ENCODE results near the gene OSBPL3.

GRCh38 chr7:24829787-24830186, 150.2 kb downstream of the OSBPL3 start:
- TF ChIP-seq CTCF (IDR thresholded peaks at IDR 0.05 in 2 of 3, conservative IDR thresholded peaks at IDR 0.05 in 1 of 3; ENCODE audit: borderline replicate concordance in 1 of 3, insufficient read depth in 1 of 3, low read depth in 2 of 3, low read length in 2 of 3) (no peak), POLR2A (IDR thresholded peaks at IDR 0.05; ENCODE audit: borderline replicate concordance, extremely low read depth, insufficient read depth, insufficient read length) (no peak), JUND (IDR thresholded peaks at IDR 0.05) (no peak), RAD21 (IDR thresholded peaks at IDR 0.05; ENCODE audit: low read depth) (no peak), MAX (IDR thresholded peaks at IDR 0.05) (no peak), SIN3A (IDR thresholded peaks at IDR 0.05; ENCODE audit: low read depth) (no peak), CEBPB (IDR thresholded peaks at IDR 0.05; ENCODE audit: low read depth) (no peak), ATF3 (IDR thresholded peaks at IDR 0.05) (no peak)

Measured in HCT116 (cell line).